IMR-90 (cell line): ENCODE data around the gene SBK2. TPM values are rescaled to one million over a fixed set of nuclear protein-coding genes. Genes with fewer than 3 reads are reported as not detected.
A peak's percentile ranks its signal among the peaks of the same experiment; 100 is the strongest.

Experiments used
- ATAC-seq: fragments of 200-7000 bp; cut with Tn5 transposase; 2 replicates; pipeline ENCODE4 v1.9.1; 2020; ENCODE audit warnings: low read depth, mild to moderate bottlenecking, moderate library complexity
- BruUV-seq: library from RNA; stranded (reverse); fragments of 400-500 nt; replicated peaks from 2 replicates; lab custom pipeline; 2021; lab: Mats Ljungman, UMichigan
- CTCF ChIA-PET: fragments of 300-600 bp; formaldehyde crosslinking; extraction: SDS; loops from one replicate; lab custom pipeline; 2021; ENCODE audit warnings: antibody characterized with exemption; lab: Yijun Ruan, JAX
- POLR2A ChIA-PET: fragments of 300-600 bp; sonication (Branson Sonifier 250); formaldehyde crosslinking; loops from one replicate; lab custom pipeline; 2022; ENCODE audit warnings: antibody characterized with exemption; ENCODE audit not compliant: unreplicated experiment; lab: Charles Lee
- DNase-seq: peaks from one replicate; pipeline ENCODE4 v3.0.0; 2013
- H2AFZ ChIP-seq: replicated peaks from 2 replicates; pipeline ENCODE3; 2013; ENCODE audit warnings: low read length, mild to moderate bottlenecking; ENCODE audit not compliant: poor library complexity
- H2AK5ac ChIP-seq: 2 replicates; pipeline ENCODE4 v1.6.1; 2013; ENCODE audit warnings: low read depth, low read length, inconsistent platforms
- H2AK9ac ChIP-seq: replicated peaks from 2 replicates; pipeline ENCODE3; 2013; ENCODE audit warnings: mild to moderate bottlenecking, low read depth, low read length, moderate library complexity; ENCODE audit not compliant: poor library complexity
- H2BK120ac ChIP-seq: 2 replicates; pipeline ENCODE4 v1.6.1; 2013; ENCODE audit warnings: low read depth, low read length, inconsistent platforms
- H2BK15ac ChIP-seq: 3 replicates; pipeline ENCODE4 v1.6.1; 2013; ENCODE audit warnings: low read depth, low read length, inconsistent platforms
- H2BK20ac ChIP-seq: 2 replicates; pipeline ENCODE4 v1.6.1; 2013; ENCODE audit warnings: low read depth, mild to moderate bottlenecking, inconsistent platforms, low read length, moderate library complexity
- H2BK5ac ChIP-seq: 2 replicates; pipeline ENCODE4 v1.6.1; 2013; ENCODE audit warnings: mild to moderate bottlenecking, low read depth, low read length, inconsistent platforms; ENCODE audit not compliant: poor library complexity, severe bottlenecking
- H3K14ac ChIP-seq: replicated peaks from 2 replicates; pipeline ENCODE4 v1.6.1; 2013; ENCODE audit warnings: low read depth, low read length, inconsistent platforms
- H3K18ac ChIP-seq: 2 replicates; pipeline ENCODE4 v1.6.1; 2013; ENCODE audit warnings: low read depth, low read length, control low read depth
- H3K23ac ChIP-seq: 2 replicates; pipeline ENCODE4 v1.6.1; 2013; ENCODE audit warnings: low read depth, low read length, inconsistent platforms
- H3K27ac ChIP-seq: 2 replicates; pipeline ENCODE4 v1.5.1; 2013; ENCODE audit warnings: mild to moderate bottlenecking, control low read depth, low read length; ENCODE audit not compliant: insufficient read depth
- H3K27me3 ChIP-seq: 2 replicates; pipeline ENCODE4 v1.6.1; 2013; ENCODE audit warnings: low read length; ENCODE audit not compliant: control insufficient read depth, insufficient read depth
- H3K36me3 ChIP-seq: 2 replicates; pipeline ENCODE4 v1.6.1; 2013; ENCODE audit warnings: low read length, mixed read lengths; ENCODE audit not compliant: control insufficient read depth, insufficient read depth
- H3K4ac ChIP-seq: 2 replicates; pipeline ENCODE4 v1.6.1; 2013; ENCODE audit warnings: low read depth, low read length, inconsistent platforms
- H3K4me1 ChIP-seq: 2 replicates; pipeline ENCODE4 v1.6.1; 2013; ENCODE audit warnings: low read length, mixed read lengths; ENCODE audit not compliant: control insufficient read depth, insufficient read depth
- H3K4me2 ChIP-seq: 2 replicates; pipeline ENCODE4 v1.6.1; 2013; ENCODE audit warnings: low read depth, mild to moderate bottlenecking, control low read depth, low read length, moderate library complexity
- H3K4me3 ChIP-seq: 2 replicates; pipeline ENCODE4 v1.5.1; 2013; ENCODE audit warnings: low read depth, mild to moderate bottlenecking, control low read depth, low read length, moderate library complexity; ENCODE audit not compliant: insufficient read depth
- H3K56ac ChIP-seq: 2 replicates; pipeline ENCODE4 v1.6.1; 2013; ENCODE audit warnings: low read length, inconsistent platforms; ENCODE audit not compliant: insufficient read depth; ENCODE audit errors: extremely low read depth
- H3K79me1 ChIP-seq, 2 experiments: 2 replicates each; pipeline ENCODE4 v1.6.1; 2013; ENCODE audit warnings: low read length in 2 of 2, inconsistent platforms in 1 of 2, low read depth in 1 of 2
- H3K9ac ChIP-seq: 2 replicates; pipeline ENCODE4 v1.6.1; 2013; ENCODE audit warnings: low read depth, low read length, control low read depth
- H3K9me1 ChIP-seq: 2 replicates; pipeline ENCODE4 v1.6.1; 2013; ENCODE audit warnings: low read length, inconsistent platforms; ENCODE audit not compliant: insufficient read depth
- H3K9me3 ChIP-seq: 2 replicates; pipeline ENCODE4 v1.6.1; 2013; ENCODE audit warnings: low read length; ENCODE audit not compliant: control insufficient read depth, insufficient read depth
- H4K20me1 ChIP-seq: 2 replicates; pipeline ENCODE4 v1.6.1; 2013; ENCODE audit warnings: low read length, inconsistent platforms; ENCODE audit not compliant: insufficient read depth
- H4K5ac ChIP-seq: 2 replicates; pipeline ENCODE4 v1.6.1; 2013; ENCODE audit warnings: mild to moderate bottlenecking, low read depth, low read length, control low read depth
- H4K8ac ChIP-seq, 2 experiments: 2 replicates each; pipeline ENCODE4 v1.6.1; 2013; ENCODE audit warnings: low read depth in 2 of 2, low read length in 2 of 2, control low read depth in 1 of 2, inconsistent platforms in 1 of 2
- H4K91ac ChIP-seq: 2 replicates; pipeline ENCODE4 v1.6.1; 2013; ENCODE audit warnings: low read depth, low read length, inconsistent platforms; ENCODE audit not compliant: insufficient read depth
- BHLHE40 ChIP-seq: fragments of 150-350 bp; IDR thresholded peaks from 2 replicates; pipeline ENCODE4 v1.6.1; 2016; ENCODE audit warnings: mild to moderate bottlenecking, low read depth, low read length
- CHD1 ChIP-seq: IDR thresholded peaks from 2 replicates; pipeline ENCODE4 v1.6.1; 2012; ENCODE audit warnings: low read depth, low read length, improper control_type of control experiment
- RCOR1 ChIP-seq: IDR thresholded peaks from 2 replicates; pipeline ENCODE4 v1.6.1; 2012; ENCODE audit warnings: mild to moderate bottlenecking, low read length, improper control_type of control experiment; ENCODE audit not compliant: insufficient replicate concordance
- WGBS, 2 experiments: methylation state at CpG; one replicate each; pipeline versions ENCODE4 v1.1.5 to v1.1.7; 2013; ENCODE audit warnings: missing lambda C conversion rate in 2 of 2; ENCODE audit not compliant: insufficient read length in 1 of 2; ENCODE audit errors: extremely low coverage in 2 of 2; 5-methylcytosine and 5-hydroxymethylcytosine counted together
- dilution Hi-C: fragments of 300-500 bp; cut with HindIII; formaldehyde crosslinking; loops from one replicate; pipeline ENCODE4 v1.14.3; 2018; ENCODE audit warnings: low sequenced_read_pairs; ENCODE audit not compliant: unreplicated experiment
- in situ Hi-C: fragments of 300-500 bp; cut with MboI; formaldehyde crosslinking; loops from 3 replicates; pipeline ENCODE4 v1.14.3; 2019; ENCODE audit warnings: low sequenced_read_pairs, inconsistent platforms, mixed read lengths
- intact Hi-C: fragments of 100-400 bp; cut with micrococcal nuclease; formaldehyde crosslinking; loops from 2 replicates; pipeline ENCODE4 v1.10.0; 2022
- polyA plus RNA-seq, 3 experiments: library from polyadenylated mRNA; depleted of rRNA; stranded (reverse); fragments of >200 nt; gene quantifications; 2 replicates each; pipeline ENCODE4 v1.2.3, GENCODE V29; 2012; ENCODE audit warnings: low replicate concordance in 1 of 3
- total RNA-seq: library from RNA; depleted of rRNA; stranded (reverse); fragments of >200 nt; gene quantifications from 2 replicates; pipeline ENCODE4 v1.2.3, GENCODE V29; 2012
- TF ChIP-seq, protein P1 (sequence below): fragments of 150-350 bp; IDR thresholded peaks from 2 replicates; pipeline ENCODE4 v1.6.1; 2017; ENCODE audit warnings: mild to moderate bottlenecking, antibody characterized with exemption, low read length, low read depth

The SBK2 gene
- total and polyA plus RNA-seq, 2 of the 4 experiments (the other 2 are of a cell fraction), result 0.48 TPM; not detected in 1

DNA sequence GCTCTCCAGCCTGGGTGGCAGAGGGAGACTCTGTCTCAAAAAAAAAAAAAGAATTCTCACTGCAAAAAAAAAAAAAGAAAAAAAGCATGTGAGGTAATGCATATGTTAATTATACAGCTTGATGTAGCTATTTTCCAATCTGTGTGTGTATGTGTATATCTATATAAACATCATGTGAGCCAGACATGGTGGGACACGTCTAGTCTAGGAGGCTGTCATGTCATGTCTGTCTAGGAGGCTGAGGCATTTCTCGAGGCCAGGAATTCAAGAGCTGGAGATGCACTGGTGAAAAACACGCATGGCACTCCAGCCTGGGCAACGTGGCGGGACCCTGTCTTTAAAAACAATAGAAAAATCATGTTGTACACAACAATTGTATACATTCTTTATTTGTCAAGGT lies 15.3 kb upstream of the SBK2 start:
- Histone ChIP-seq H4K91ac (peak overlapping the region; percentile 48), H3K27me3 (no peaks in the 10 kb centered on the region), H4K20me1 (no peaks in the 10 kb centered on the region), H2BK15ac (peak overlapping the region; percentile 86; the same call in 2 of the 3 replicates), H3K9me1 (peaks cover 9% of the 10 kb centered on the region), H3K4ac (peak overlapping the region; percentile 70; the same call in 1 of the 2 replicates), H3K79me1 (no peaks in the 10 kb centered on the region; a peak in 1 of 4 replicates), H3K56ac (no peak overlapping the region), H3K9me3 (no peaks in the 10 kb centered on the region), H2BK5ac (peak overlapping the region; percentile 17), H2AK9ac (no peak overlapping the region), H3K36me3 (no peaks in the 10 kb centered on the region), H3K9ac (no peak overlapping the region), H3K23ac (no peak overlapping the region), H2AK5ac (peak overlapping the region; percentile 29; the same call in 1 of the 2 replicates), H3K18ac (no peak overlapping the region; the same call in 1 of the 2 replicates), H2BK20ac (peak overlapping the region; percentile 75; the same call in 1 of the 2 replicates), H3K14ac (peak overlapping the region; percentile 47; the same call in 1 of the 2 replicates), H3K4me3 (no peak overlapping the region), H4K8ac (peak overlapping the region in 1 of 2 experiments; percentile 48; a peak in 2 of 4 replicates), H3K4me2 (no peak overlapping the region), H2BK120ac (peak overlapping the region; percentile 72; the same call in 1 of the 2 replicates), H3K27ac (0 out of 2 replicates have a peak overlapping the region, but pooled peaks have one; percentile 31), H2AFZ (no peak overlapping the region), H4K5ac (no peak overlapping the region), H3K4me1 (peaks cover 22% of the 10 kb centered on the region)
- no CpG with 5 or more reads among the region's 5 CpGs for WGBS, 2 experiments
- ChIA-PET POLR2A (interaction anchor here (1.1 kb wide), 1 partner anchor 72 kb away, joined by 3 read pairs; the partner anchor contains the start of gene ZNF784), CTCF (no interaction called here)
- DNase-seq, result no peak
- no peak for ATAC-seq
- intact Hi-C loops (loop anchor here (2.0 kb wide), 1 partner anchor 29 kb away; the partner anchor contains the start of gene ZNF579), dilution Hi-C loops (no loop called here), in situ Hi-C loops (no loop called here)
- TF ChIP-seq BHLHE40 (no peak), CHD1 (no peak), RCOR1 (no peak)
- TF ChIP-seq, protein P1, sequence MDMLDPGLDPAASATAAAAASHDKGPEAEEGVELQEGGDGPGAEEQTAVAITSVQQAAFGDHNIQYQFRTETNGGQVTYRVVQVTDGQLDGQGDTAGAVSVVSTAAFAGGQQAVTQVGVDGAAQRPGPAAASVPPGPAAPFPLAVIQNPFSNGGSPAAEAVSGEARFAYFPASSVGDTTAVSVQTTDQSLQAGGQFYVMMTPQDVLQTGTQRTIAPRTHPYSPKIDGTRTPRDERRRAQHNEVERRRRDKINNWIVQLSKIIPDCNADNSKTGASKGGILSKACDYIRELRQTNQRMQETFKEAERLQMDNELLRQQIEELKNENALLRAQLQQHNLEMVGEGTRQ, result no peak
- BruUV-seq, result no TSS peak
